Measurements from ENCODE around the gene NUDT1. TPM values are rescaled to one million over a fixed set of nuclear protein-coding genes. Genes with fewer than 3 reads are reported as not detected.
A peak's percentile ranks its signal among the peaks of the same experiment; 100 is the strongest.

Gene NUDT1
- total RNA-seq, 1 experiment from 2014 or later = 84.7 TPM

DNA sequence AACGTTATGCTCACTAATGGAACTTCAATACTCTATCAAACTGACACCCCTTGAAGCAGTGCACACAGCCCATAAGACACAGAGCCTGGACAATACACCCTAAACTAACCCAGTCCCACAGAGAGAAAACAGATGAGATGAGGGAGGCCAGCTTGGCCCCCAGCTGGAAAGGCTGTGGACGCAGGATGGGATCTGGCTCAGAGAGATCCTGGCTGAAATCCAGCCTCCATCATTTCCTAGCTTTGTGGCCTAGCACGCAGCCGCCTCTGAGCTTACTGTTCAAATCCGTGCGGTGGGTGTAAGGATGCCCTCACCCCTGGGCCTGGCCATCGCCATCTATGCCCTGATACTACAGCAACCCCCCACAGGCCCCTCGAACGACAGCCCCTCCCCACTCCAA lies 39.5 kb downstream of the NUDT1 start:
- Histone ChIP-seq H3K9me3 (ENCODE audit: control insufficient read depth, low read depth, low read length) (no peaks in the 10 kb centered on the region), H3K27me3 (ENCODE audit: insufficient read depth, low read length) (no peaks in the 10 kb centered on the region), H4K91ac (ENCODE audit: insufficient read length, low read depth, low read length) (no peak overlapping the region), H2BK120ac (ENCODE audit: low read depth, low read length, poor library complexity, severe bottlenecking) (no peak overlapping the region), H3K4me1 (ENCODE audit: insufficient read depth, low read length) (no peaks in the 10 kb centered on the region), H3K79me1 (ENCODE audit: insufficient read depth, low read depth, low read length, poor library complexity, severe bottlenecking) (no peaks in the 10 kb centered on the region), H3K4me2 (ENCODE audit: insufficient read depth, insufficient read length, low read length) (no peak overlapping the region), H3K27ac (ENCODE audit: insufficient read length, low read depth, low read length) (no peak overlapping the region), H3K14ac (ENCODE audit: insufficient read depth, low read length) (no peak overlapping the region; the same call in 1 of the 2 replicates), H2BK20ac (ENCODE audit: low read depth, low read length, poor library complexity, severe bottlenecking) (no peak overlapping the region), H3K23me2 (ENCODE audit: insufficient read length, low read depth, low read length, poor library complexity, severe bottlenecking) (no peaks in the 10 kb centered on the region), H2BK12ac (ENCODE audit: insufficient read length, low read depth, low read length) (no peak overlapping the region), H4K8ac (replicated peaks; ENCODE audit: insufficient read length, low read depth, low read length) (no peak overlapping the region), H2BK15ac (ENCODE audit: low read depth, low read length) (no peak overlapping the region), H2AFZ (ENCODE audit: low read length) (no peak overlapping the region), H2AK5ac (ENCODE audit: insufficient read length, low read length) (no peak overlapping the region), H3K56ac (ENCODE audit: insufficient read length, low read depth, low read length) (no peak overlapping the region), H3K23ac (ENCODE audit: insufficient read length, low read depth, low read length) (no peak overlapping the region), H3K9ac (ENCODE audit: extremely low read depth, insufficient read length, low read length) (no peak overlapping the region), H3K79me2 (ENCODE audit: insufficient read depth, low read length) (no peaks in the 10 kb centered on the region), H3K18ac (ENCODE audit: insufficient read length, low read depth, low read length) (no peak overlapping the region), H4K5ac (ENCODE audit: insufficient read length, low read depth, low read length) (no peak overlapping the region), H3K4ac (ENCODE audit: low read depth, low read length) (no peak overlapping the region), H2BK5ac (ENCODE audit: insufficient read length, low read length) (no peak overlapping the region), H4K20me1 (ENCODE audit: control insufficient read depth, insufficient read depth, insufficient read length) (no peaks in the 10 kb centered on the region), H3T11ph (ENCODE audit: low read length) (no peak overlapping the region)
- no peak for DNase-seq
- Mint-ChIP-seq H3K36me3 (ENCODE audit: insufficient read depth in 1 of 3, low read depth in 3 of 3) (peaks cover 0 to 15% (median 6%) of the 10 kb centered on the region in 3 experiments; a peak in 4 of 7 replicates), H3K9me3 (no peaks in the 10 kb centered on the region), H3K27ac (peak overlapping the region; percentile 49 to 85 (median 74); a peak in 4 of 7 replicates), H3K27me3 (ENCODE audit: low read depth) (no peaks in the 10 kb centered on the region), H3K4me1 (peaks cover 12 to 23% of the 10 kb centered on the region in 2 experiments), H3K4me3 (no peak overlapping the region)
- TF ChIP-seq, protein P1, sequence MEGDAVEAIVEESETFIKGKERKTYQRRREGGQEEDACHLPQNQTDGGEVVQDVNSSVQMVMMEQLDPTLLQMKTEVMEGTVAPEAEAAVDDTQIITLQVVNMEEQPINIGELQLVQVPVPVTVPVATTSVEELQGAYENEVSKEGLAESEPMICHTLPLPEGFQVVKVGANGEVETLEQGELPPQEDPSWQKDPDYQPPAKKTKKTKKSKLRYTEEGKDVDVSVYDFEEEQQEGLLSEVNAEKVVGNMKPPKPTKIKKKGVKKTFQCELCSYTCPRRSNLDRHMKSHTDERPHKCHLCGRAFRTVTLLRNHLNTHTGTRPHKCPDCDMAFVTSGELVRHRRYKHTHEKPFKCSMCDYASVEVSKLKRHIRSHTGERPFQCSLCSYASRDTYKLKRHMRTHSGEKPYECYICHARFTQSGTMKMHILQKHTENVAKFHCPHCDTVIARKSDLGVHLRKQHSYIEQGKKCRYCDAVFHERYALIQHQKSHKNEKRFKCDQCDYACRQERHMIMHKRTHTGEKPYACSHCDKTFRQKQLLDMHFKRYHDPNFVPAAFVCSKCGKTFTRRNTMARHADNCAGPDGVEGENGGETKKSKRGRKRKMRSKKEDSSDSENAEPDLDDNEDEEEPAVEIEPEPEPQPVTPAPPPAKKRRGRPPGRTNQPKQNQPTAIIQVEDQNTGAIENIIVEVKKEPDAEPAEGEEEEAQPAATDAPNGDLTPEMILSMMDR (conservative IDR thresholded peaks at IDR 0.05) = no peak
- no CpG with 5 or more reads among the region's 9 CpGs for WGBS (ENCODE audit: extremely low coverage, insufficient read length, low lambda C conversion rate)
